GM12878 (cell line): ENCODE data around the gene JAG1. TPM values are rescaled to one million over a fixed set of nuclear protein-coding genes. Genes with fewer than 3 reads are reported as not detected.

Source experiments
- ATAC-seq: fragments of 200-7000 bp; cut with Tn5 transposase; 3 replicates; pipeline ENCODE4 v1.9.1; 2020; ENCODE audit warnings: mild to moderate bottlenecking, moderate library complexity
- BruUV-seq: library from RNA; stranded (reverse); fragments of 400-500 nt; replicated peaks from 2 replicates; lab custom pipeline; 2021; lab: Mats Ljungman, UMichigan
- CTCF ChIA-PET: fragments of 300-600 bp; sonication (Branson Sonifier 250); formaldehyde crosslinking; extraction: SDS; loops from one replicate; lab custom pipeline; 2021; ENCODE audit warnings: inconsistent platforms; lab: Yijun Ruan, JAX
- POLR2A ChIA-PET: fragments of 350-600 bp; formaldehyde crosslinking; extraction: SDS; loops from one replicate; lab custom pipeline; 2021; ENCODE audit warnings: inconsistent platforms; lab: Charles Lee
- RAD21 ChIA-PET: fragments of 300-600 bp; sonication (Branson Sonifier 250); formaldehyde crosslinking; loops from one replicate; lab custom pipeline; 2023; ENCODE audit warnings: antibody characterized with exemption; ENCODE audit not compliant: unreplicated experiment; lab: Charles Lee
- SMC1A ChIA-PET: fragments of 300-600 bp; sonication (Branson Sonifier 250); formaldehyde crosslinking; loops from one replicate; lab custom pipeline; 2023; ENCODE audit not compliant: unreplicated experiment, uncharacterized antibody; lab: Charles Lee
- DNase-seq: peaks from one replicate; pipeline ENCODE4 v3.0.0-alpha.2; 2011; ENCODE audit warnings: low read depth, low spot score
- FAIRE-seq: peaks from 3 replicates; lab custom pipeline; 2011; peaks lifted over from hg19 to GRCh38; lab: Jason Lieb, UNC
- H2AFZ ChIP-seq: 2 replicates; pipeline ENCODE4 v1.6.0; 2011; ENCODE audit warnings: low read depth, low read length, control low read depth; ENCODE audit not compliant: control insufficient read depth
- H3K27ac ChIP-seq: 2 replicates; pipeline ENCODE4 v1.5.1; 2011; ENCODE audit warnings: control low read depth; ENCODE audit not compliant: control insufficient read depth, insufficient read depth
- H3K27me3 ChIP-seq, 2 experiments: replicated peaks in 1 of 2; 2 replicates each; pipeline versions ENCODE4 v1.6.0 to v1.6.1; 2011; ENCODE audit warnings: low read length in 1 of 2; ENCODE audit not compliant: control insufficient read depth in 2 of 2, insufficient read depth in 2 of 2
- H3K36me3 ChIP-seq, 2 experiments: 2 replicates each; pipeline ENCODE4 v1.5.1; 2011; ENCODE audit warnings: low read length in 1 of 2; ENCODE audit not compliant: control insufficient read depth in 2 of 2, insufficient read depth in 2 of 2
- H3K4me1 ChIP-seq: 2 replicates; pipeline ENCODE4 v1.6.1; 2011; ENCODE audit warnings: mild to moderate bottlenecking, low read length, moderate library complexity, mixed read lengths; ENCODE audit not compliant: control insufficient read depth, insufficient read depth
- H3K4me2 ChIP-seq: 2 replicates; pipeline ENCODE4 v1.6.0; 2011; ENCODE audit warnings: control low read depth; ENCODE audit not compliant: control insufficient read depth, insufficient read depth
- H3K4me3 ChIP-seq: fragments of 200-600 bp; sonication (generic); 2 replicates; pipeline ENCODE4 v1.5.1; 2016
- H3K79me2 ChIP-seq: 2 replicates; pipeline ENCODE4 v1.6.0; 2011; ENCODE audit warnings: low read length; ENCODE audit not compliant: control insufficient read depth, insufficient read depth
- H3K9ac ChIP-seq: 2 replicates; pipeline ENCODE4 v1.8.0; 2011; ENCODE audit warnings: low read length, control low read depth, mixed read lengths; ENCODE audit not compliant: control insufficient read depth, insufficient read depth
- H3K9me3 ChIP-seq: replicated peaks from 3 replicates; pipeline ENCODE4 v1.5.1; 2011; ENCODE audit warnings: mild to moderate bottlenecking, low read length; ENCODE audit not compliant: control insufficient read depth, insufficient read depth
- H4K20me1 ChIP-seq: 2 replicates; pipeline ENCODE4 v1.6.0; 2011; ENCODE audit not compliant: control insufficient read depth, insufficient read depth
- E2F8 ChIP-seq: fragments of 450-650 bp; IDR thresholded peaks from 2 replicates; pipeline ENCODE4 v1.6.1; 2018; ENCODE audit warnings: mild to moderate bottlenecking, low read depth, moderate library complexity; ENCODE audit not compliant: partially characterized antibody
- ELK1 ChIP-seq: IDR thresholded peaks from 2 replicates; pipeline ENCODE4 v1.6.1; 2012; ENCODE audit warnings: low read depth, low read length, improper control_type of control experiment
- ESRRA ChIP-seq: IDR thresholded peaks from 2 replicates; pipeline ENCODE4 v1.6.1; 2012; ENCODE audit warnings: mild to moderate bottlenecking, low read length, improper control_type of control experiment
- MAX ChIP-seq: IDR thresholded peaks from 2 replicates; pipeline ENCODE4 v1.6.1; 2012; ENCODE audit warnings: low read depth, low read length, improper control_type of control experiment
- PAX5 ChIP-seq: IDR thresholded peaks from 2 replicates; pipeline ENCODE4 v1.6.1; 2011; ENCODE audit warnings: low read depth, low read length, borderline replicate concordance
- PKNOX1 ChIP-seq: fragments of 450-650 bp; IDR thresholded peaks from 2 replicates; pipeline ENCODE4 v1.6.1; 2016; ENCODE audit warnings: mild to moderate bottlenecking
- SMC3 ChIP-seq: IDR thresholded peaks from 2 replicates; pipeline ENCODE4 v1.6.1; 2011; ENCODE audit warnings: low read length, improper control_type of control experiment, borderline replicate concordance
- SP1 ChIP-seq: IDR thresholded peaks from one replicate; pipeline ENCODE4 v1.6.1; 2011; ENCODE audit warnings: low read depth, low read length
- WRNIP1 ChIP-seq: IDR thresholded peaks from 2 replicates; pipeline ENCODE4 v1.6.1; 2011; ENCODE audit warnings: low read depth, low read length, improper control_type of control experiment, borderline replicate concordance
- ZBTB4 ChIP-seq: fragments of 450-650 bp; formaldehyde crosslinking; IDR thresholded peaks from 2 replicates; pipeline ENCODE4 v1.4.0; 2022; ENCODE audit warnings: mild to moderate bottlenecking, moderate library complexity
- ZNF274 ChIP-seq: IDR thresholded peaks from one replicate; pipeline ENCODE4 v1.8.0; 2011; ENCODE audit not compliant: insufficient read length, insufficient read depth
- ZNF622 ChIP-seq: fragments of 450-650 bp; IDR thresholded peaks from 2 replicates; pipeline ENCODE4 v1.6.1; 2017; ENCODE audit warnings: mild to moderate bottlenecking, inconsistent platforms
- WGBS: methylation state at CpG from one replicate; pipeline ENCODE4 v1.1.6; 2016; ENCODE audit warnings: low lambda C conversion rate; ENCODE audit not compliant: insufficient replicate concordance, insufficient coverage; ENCODE audit errors: missing lambda C conversion rate; 5-methylcytosine and 5-hydroxymethylcytosine counted together
- in situ Hi-C: fragments of 300-500 bp; cut with MboI; formaldehyde crosslinking; loops from 9 replicates; pipeline ENCODE4 v1.14.3; 2018; ENCODE audit warnings: mixed read lengths
- intact Hi-C: fragments of 100-400 bp; cut with micrococcal nuclease; formaldehyde crosslinking; loops from one replicate; pipeline ENCODE4 v1.14.2; 2022; ENCODE audit not compliant: unreplicated experiment
- polyA plus RNA-seq, 11 experiments: library from polyadenylated mRNA; depleted of rRNA in 4 of 11; unstranded in 6 of 11; stranded (reverse) in 5 of 11; fragments of >200 nt; fragmentation: Nextera tagmentation in 4 of 11; fragmentation: Illumina TruSeq in 1 of 11; extraction: Ambion mirVana in 4 of 11; extraction: Trizol in 1 of 11; gene quantifications; 1 replicate in 1 of 11; 2 replicates in 10 of 11; pipeline versions ENCODE4 v1.2.1 to v1.2.3, GENCODE V29; 2011 to 2016; ENCODE audit warnings: inconsistent platforms in 2 of 11, missing spikeins in 2 of 11, low read depth in 1 of 11
- total RNA-seq, 4 experiments: library from RNA; depleted of rRNA in 3 of 4; stranded (reverse); fragments of >200 nt in 3 of 4; fragmentation: Illumina TruSeq in 1 of 4; extraction: Trizol in 1 of 4; gene quantifications; 2 replicates each; pipeline versions ENCODE4 v1.2.1 to v1.2.3, GENCODE V29; 2013 to 2021

JAG1 gene
- total and polyA plus RNA-seq, 10 of the 15 experiments (the other 5 are each of a cell fraction or from before 2014, with no cell fraction given): 0.66 to 6.9 (median 1.8) TPM

- WGBS: 85% methylated on average over 13 of the region's 13 CpGs
- CTCF ChIA-PET: no interaction called here
- H3K36me3 ChIP-seq: peaks cover 0 to 3% of the 10 kb centered on the region in 2 experiments; a peak in 2 of 4 replicates
- no TSS peak for BruUV-seq
- intact Hi-C loops: no loop called here
- no peak overlapping the region for H3K27ac ChIP-seq
- no peak overlapping the region for H3K4me3 ChIP-seq
- SMC1A ChIA-PET: interaction anchor here (1.4 kb wide), 1 partner anchor 17 kb away, joined by 5 read pairs; no protein-coding TSS in a partner anchor
- H3K9me3 ChIP-seq: no peaks in the 10 kb centered on the region
- FAIRE-seq: no peak
- H4K20me1 ChIP-seq: no peaks in the 10 kb centered on the region
- no peak overlapping the region for H3K4me2 ChIP-seq
- in situ Hi-C loops: no loop called here
- RAD21 ChIA-PET: no interaction called here
- no peaks in the 10 kb centered on the region for H3K79me2 ChIP-seq
- TF ChIP-seq MAX (no peak), ZNF622 (no peak), PKNOX1 (no peak), SMC3 (no peak), E2F8 (no peak), ZNF274 (no peak), ESRRA (no peak), PAX5 (no peak), SP1 (no peak), WRNIP1 (no peak), ZBTB4 (no peak), ELK1 (no peak)
- H2AFZ ChIP-seq: no peak overlapping the region
- H3K9ac ChIP-seq: no peak overlapping the region
- no peaks in the 10 kb centered on the region for H3K27me3 ChIP-seq
- ATAC-seq: no peak
- POLR2A ChIA-PET: no interaction called here
- no peaks in the 10 kb centered on the region for H3K4me1 ChIP-seq
- DNase-seq: no peak
These were observed 40.9 kb downstream of the JAG1 start for GRCh38 chr20:10632721-10633509.
